Glutamatergic neuron (in vitro differentiated cells): ENCODE data around the gene XCL1. TPM values are rescaled to one million over a fixed set of nuclear protein-coding genes. Genes with fewer than 3 reads are reported as not detected.
"Not testable (repeated sequence)": the region's sequence is repeated elsewhere in the genome, so short reads cannot be mapped to it uniquely, and the experiment has no call there.

Experiments used
- DNase-seq: peaks from one replicate; pipeline ENCODE4 v3.0.0; 2022
- H3K27ac Mint-ChIP-seq: one replicate; pipeline ENCODE4 v1.8.0; 2020; ENCODE audit warnings: mild to moderate bottlenecking, mixed read lengths, inconsistent platforms; ENCODE audit not compliant: unreplicated experiment
- H3K27me3 Mint-ChIP-seq: one replicate; pipeline ENCODE4 v1.8.0; 2020; ENCODE audit warnings: mild to moderate bottlenecking, moderate library complexity, mixed read lengths, inconsistent platforms; ENCODE audit not compliant: unreplicated experiment
- H3K36me3 Mint-ChIP-seq: one replicate; pipeline ENCODE4 v1.8.0; 2020; ENCODE audit warnings: mild to moderate bottlenecking, mixed read lengths, inconsistent platforms; ENCODE audit not compliant: unreplicated experiment
- H3K4me1 Mint-ChIP-seq: one replicate; pipeline ENCODE4 v1.8.0; 2020; ENCODE audit warnings: mild to moderate bottlenecking, low read depth, mixed read lengths, inconsistent platforms; ENCODE audit not compliant: unreplicated experiment
- H3K4me3 Mint-ChIP-seq: one replicate; pipeline ENCODE4 v1.8.0; 2020; ENCODE audit warnings: mild to moderate bottlenecking, mixed read lengths, inconsistent platforms; ENCODE audit not compliant: unreplicated experiment
- H3K9me3 Mint-ChIP-seq: one replicate; pipeline ENCODE4 v1.8.0; 2020; ENCODE audit warnings: mild to moderate bottlenecking, moderate library complexity, mixed read lengths, inconsistent platforms; ENCODE audit not compliant: unreplicated experiment
- CTCF ChIP-seq: fragments of 200-600 bp; sonication (generic); IDR thresholded peaks from one replicate; pipeline ENCODE4 v1.5.0; 2021; ENCODE audit not compliant: partially characterized antibody, unreplicated experiment
- total RNA-seq: library from RNA; stranded (reverse); fragmentation: NEBNext Ultra II Directional; extraction: Animal tissue kit (Norgen Biotek cat#: 25700); gene quantifications from one replicate; pipeline ENCODE4 v1.2.1, GENCODE V29; 2021; ENCODE audit not compliant: unreplicated experiment

Gene XCL1
- total RNA-seq, 1 donor from 2014 or later = not detected

DNA sequence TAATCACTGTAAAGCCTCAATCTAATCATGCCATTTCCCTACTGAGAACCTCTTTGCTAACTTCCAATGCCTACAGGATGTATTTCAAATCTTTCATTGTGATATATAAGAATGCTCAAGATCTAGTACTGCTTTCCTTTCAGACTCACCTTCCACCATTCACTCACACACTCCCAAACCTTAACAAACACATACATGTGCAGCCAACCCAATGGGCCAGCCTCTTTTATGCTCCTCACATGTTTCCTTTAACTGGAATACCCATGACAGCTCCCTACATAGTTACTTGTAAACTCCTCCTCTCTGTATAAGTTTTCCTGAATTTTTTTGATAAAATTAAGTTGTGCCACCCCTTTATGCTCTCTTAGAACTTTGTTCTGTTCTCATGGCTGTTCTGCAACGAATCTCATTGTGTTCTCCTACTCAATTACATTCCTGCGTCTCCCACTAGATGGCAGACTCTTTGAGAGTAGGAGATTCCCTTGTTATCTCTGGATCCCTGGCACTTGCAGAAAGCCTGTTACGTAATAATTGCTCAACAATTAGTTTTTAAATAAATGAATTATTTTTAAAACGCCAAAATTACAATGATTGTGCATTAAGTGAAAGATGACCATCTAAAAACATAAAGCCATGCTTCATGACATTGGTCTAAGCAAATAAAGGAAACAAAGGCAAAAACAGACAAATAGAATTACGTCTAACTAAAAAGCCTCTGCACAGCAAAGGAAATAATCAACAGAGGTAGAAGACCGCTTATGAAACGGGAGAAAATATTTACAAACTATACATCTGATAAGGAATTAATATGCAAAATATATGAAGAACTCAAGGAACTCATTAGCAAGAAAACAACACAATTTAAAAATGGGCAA, 30.5 kb upstream of the XCL1 start:
- DNase-seq, H3K36me3 Mint-ChIP-seq, H3K9me3 Mint-ChIP-seq, H3K27ac Mint-ChIP-seq, H3K4me3 Mint-ChIP-seq, H3K4me1 Mint-ChIP-seq, H3K27me3 Mint-ChIP-seq: not testable (repeated sequence)
- peak; percentile 10 for TF ChIP-seq CTCF

DNA sequence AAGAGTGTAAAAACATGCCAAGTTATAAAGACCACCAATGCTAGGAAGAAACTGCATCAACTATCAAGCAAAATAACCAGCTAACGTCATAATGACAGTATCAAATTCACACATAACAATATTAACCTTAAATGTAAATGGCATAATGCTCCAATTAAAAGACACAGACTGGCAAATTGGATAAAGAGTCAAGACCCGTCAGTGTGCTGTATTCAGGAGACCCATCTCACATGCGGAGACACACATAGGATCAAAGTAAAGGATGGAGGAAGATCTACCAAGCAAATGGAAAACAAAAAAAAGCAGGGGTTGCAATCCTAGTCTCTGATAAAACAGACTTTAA, 29.9 kb upstream of the XCL1 start:
- DNase-seq, H3K27me3 Mint-ChIP-seq, H3K9me3 Mint-ChIP-seq, H3K4me1 Mint-ChIP-seq, H3K4me3 Mint-ChIP-seq, H3K27ac Mint-ChIP-seq, H3K36me3 Mint-ChIP-seq: not testable (repeated sequence)

GRCh38 chr1:168550971-168551370, 25.4 kb upstream of the XCL1 start:
- no peaks in the 10 kb centered on the region for H3K4me1 Mint-ChIP-seq
- no peak overlapping the region for H3K4me3 Mint-ChIP-seq
- no peaks in the 10 kb centered on the region for H3K9me3 Mint-ChIP-seq
- H3K27ac Mint-ChIP-seq = no peak overlapping the region
- no peak for TF ChIP-seq CTCF
- H3K27me3 Mint-ChIP-seq = peaks cover 2% of the 10 kb centered on the region
- no peak for DNase-seq
- no peaks in the 10 kb centered on the region for H3K36me3 Mint-ChIP-seq

DNA sequence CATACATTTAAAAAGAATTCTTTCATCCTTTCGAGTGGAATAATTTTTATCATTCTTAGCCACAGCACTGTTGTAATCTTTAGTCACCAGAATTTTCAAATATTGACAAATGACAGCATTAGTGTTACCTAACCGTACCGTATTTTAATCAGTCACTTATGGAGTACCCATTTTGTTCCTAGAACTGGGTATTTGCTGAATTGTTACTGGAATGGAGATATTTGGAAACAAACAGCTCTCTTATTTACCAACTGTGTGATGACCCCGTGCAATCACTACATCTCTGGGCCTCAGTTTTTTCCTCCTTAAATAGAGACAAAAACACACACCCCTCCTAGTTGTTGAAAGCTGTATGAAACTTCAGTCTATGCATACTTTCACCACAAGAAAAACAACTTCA, 24.7 kb upstream of the XCL1 start:
- Mint-ChIP-seq H3K27ac (no peak overlapping the region), H3K36me3 (no peaks in the 10 kb centered on the region), H3K4me1 (no peaks in the 10 kb centered on the region), H3K27me3 (peaks cover 2% of the 10 kb centered on the region), H3K4me3 (no peak overlapping the region), H3K9me3 (no peaks in the 10 kb centered on the region)
- no peak for TF ChIP-seq CTCF
- DNase-seq = no peak

GRCh38 chr1:168552961-168553360, 23.4 kb upstream of the XCL1 start:
- no peak for TF ChIP-seq CTCF
- peaks cover 2% of the 10 kb centered on the region for H3K27me3 Mint-ChIP-seq
- H3K9me3 Mint-ChIP-seq = no peaks in the 10 kb centered on the region
- no peaks in the 10 kb centered on the region for H3K36me3 Mint-ChIP-seq
- no peak overlapping the region for H3K4me3 Mint-ChIP-seq
- DNase-seq = no peak
- H3K4me1 Mint-ChIP-seq = no peaks in the 10 kb centered on the region
- H3K27ac Mint-ChIP-seq = no peak overlapping the region
